Lower leg skin (tissue), 3 donors: ENCODE results near the gene VPS13D.
"Not testable (repeated sequence)": the region's sequence is repeated elsewhere in the genome, so short reads cannot be mapped to it uniquely, and the experiment has no call there.

ENCODE experiments used
- POLR2A ChIP-seq, 2 donors: fragments of 450-650 bp; IDR thresholded peaks; one replicate each; pipeline ENCODE4 v1.6.1; 2016 to 2017; ENCODE audit warnings: antibody characterized with exemption in 2 of 2, mild to moderate bottlenecking in 1 of 2, moderate library complexity in 1 of 2
- TF ChIP-seq, protein P1 (sequence below), 3 donors: fragments of 450-650 bp; IDR thresholded peaks; one replicate each; pipeline ENCODE4 v1.5.1; 2016; ENCODE audit warnings: antibody characterized with exemption in 3 of 3, mild to moderate bottlenecking in 3 of 3, moderate library complexity in 2 of 3

DNA sequence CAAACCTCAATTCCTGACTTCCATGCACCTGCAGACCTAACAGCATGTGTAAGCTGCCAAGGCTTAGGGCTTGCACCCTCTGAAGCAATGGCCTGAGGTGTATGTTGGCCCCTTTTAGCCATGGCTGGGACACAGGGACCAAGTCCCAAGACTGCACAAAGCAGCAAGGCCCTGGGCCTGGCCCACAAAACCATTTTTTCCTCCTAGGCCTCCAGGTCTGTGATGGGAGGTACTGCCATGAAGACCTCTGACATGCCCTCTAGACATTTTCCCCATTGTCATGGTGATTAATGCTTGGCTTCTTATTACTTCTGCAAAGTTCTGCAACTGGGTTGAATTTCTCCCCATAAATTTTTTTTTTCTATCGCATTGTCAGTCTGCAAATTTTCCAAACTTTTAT lies 7.1 kb upstream of the VPS13D start:
- TF ChIP-seq, protein P1, sequence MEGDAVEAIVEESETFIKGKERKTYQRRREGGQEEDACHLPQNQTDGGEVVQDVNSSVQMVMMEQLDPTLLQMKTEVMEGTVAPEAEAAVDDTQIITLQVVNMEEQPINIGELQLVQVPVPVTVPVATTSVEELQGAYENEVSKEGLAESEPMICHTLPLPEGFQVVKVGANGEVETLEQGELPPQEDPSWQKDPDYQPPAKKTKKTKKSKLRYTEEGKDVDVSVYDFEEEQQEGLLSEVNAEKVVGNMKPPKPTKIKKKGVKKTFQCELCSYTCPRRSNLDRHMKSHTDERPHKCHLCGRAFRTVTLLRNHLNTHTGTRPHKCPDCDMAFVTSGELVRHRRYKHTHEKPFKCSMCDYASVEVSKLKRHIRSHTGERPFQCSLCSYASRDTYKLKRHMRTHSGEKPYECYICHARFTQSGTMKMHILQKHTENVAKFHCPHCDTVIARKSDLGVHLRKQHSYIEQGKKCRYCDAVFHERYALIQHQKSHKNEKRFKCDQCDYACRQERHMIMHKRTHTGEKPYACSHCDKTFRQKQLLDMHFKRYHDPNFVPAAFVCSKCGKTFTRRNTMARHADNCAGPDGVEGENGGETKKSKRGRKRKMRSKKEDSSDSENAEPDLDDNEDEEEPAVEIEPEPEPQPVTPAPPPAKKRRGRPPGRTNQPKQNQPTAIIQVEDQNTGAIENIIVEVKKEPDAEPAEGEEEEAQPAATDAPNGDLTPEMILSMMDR (IDR thresholded peaks at IDR 0.05): not testable (repeated sequence)
- not testable (repeated sequence) for TF ChIP-seq POLR2A (IDR thresholded peaks at IDR 0.05)
